ENCODE results near the gene MEF2D.

MEF2D gene

DNA sequence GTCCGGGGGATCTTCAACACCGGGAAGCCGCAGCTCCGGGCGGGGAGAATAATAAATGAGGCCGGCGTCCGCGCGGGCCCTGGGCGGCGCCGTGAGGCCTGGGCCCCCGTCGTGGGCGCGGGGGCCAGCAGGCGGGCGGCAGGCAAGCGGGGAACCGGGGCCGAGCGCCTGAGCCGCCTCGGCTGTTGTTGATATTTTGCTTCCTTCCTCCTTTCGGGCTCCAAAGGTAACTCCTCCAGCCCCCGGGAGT, at the start of gene MEF2D:
Gene MEF2D (minus strand): TSS at position 233 of the 250 bp plus-strand sequence. CDS start 17,483 bp downstream, outside the sequence.
- no peak for DNase-seq

DNA sequence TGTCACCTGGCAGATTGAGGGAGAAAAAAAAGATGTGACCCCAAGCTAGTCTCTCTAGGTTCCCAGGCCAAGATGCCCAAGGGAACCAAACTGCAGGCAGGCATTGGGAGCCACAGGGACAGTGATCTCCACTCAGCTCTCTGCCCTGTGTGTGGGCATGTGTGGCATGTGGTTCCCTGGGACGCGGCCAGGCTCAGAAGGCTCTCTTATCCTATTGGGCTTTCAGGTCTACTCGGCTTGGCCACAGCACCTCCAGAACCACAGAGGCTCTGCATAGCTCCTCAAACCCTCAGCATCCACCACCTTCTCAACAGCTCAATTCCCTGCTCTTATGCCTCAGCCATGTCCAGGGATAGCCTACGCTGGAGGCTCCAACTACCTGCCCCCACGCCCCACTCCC, 49.8 kb upstream of the MEF2D start:
- DNase-seq: no peak

DNA sequence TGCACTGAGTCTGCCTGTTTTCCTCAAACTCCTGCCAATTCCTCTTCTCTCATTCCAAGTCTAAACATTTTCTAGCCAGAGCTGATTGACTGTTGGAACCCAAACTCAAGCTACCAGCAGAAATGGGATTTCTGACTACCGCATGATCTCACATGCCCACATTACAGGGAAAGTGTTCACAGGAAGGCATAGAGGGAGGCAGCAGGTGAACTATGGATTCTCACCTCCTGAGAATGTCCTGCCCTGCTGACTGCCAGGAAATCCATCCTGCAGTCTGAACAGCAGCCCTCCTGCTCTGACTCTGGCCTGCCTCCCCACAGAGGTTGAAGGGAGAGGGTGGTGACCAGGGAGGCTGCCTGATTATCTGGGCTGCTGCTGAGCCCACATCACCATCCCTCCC, 49.3 kb upstream of the MEF2D start:
- no peak for DNase-seq

DNA sequence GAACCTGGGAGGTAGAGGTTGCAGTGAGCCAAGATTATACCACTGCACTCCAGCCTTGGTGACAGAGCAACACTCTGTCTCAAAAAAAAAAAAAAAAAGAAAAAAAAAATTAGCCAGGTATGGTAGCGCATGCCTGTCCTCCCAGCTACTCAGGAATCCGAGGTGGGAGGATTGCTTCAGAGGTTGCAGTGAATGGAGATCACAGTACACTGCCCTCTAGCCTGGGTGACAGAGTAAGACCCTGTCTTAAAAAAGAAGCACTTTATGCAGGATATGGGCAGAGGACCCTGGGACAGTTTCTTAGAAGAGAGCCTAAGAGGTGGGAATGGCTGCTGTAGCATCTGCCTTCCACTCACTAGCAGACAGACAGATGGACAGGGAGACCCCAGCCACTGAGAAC, 48.8 kb upstream of the MEF2D start:
- DNase-seq: no peak

DNA sequence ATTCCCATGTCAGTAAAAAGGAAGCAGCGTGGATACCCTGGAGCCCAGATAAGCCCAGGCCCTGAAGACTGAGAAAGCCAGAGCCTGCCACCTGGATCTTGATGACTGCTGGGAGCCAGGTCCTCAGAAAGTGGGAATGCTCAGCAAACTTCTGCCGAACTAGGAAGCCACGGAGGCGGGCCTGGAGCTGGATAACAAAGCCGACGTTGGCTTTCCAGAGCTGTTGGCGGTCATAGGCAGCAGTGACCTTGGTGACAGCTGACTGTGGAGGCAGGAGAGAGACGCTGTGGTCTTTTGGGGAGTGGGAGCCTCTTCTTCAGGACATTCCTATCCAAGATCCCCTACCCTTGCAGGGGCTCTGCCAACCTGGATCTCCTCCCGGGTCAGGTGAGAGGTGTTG, 47.4 kb upstream of the MEF2D start:
- no peak for DNase-seq

DNA sequence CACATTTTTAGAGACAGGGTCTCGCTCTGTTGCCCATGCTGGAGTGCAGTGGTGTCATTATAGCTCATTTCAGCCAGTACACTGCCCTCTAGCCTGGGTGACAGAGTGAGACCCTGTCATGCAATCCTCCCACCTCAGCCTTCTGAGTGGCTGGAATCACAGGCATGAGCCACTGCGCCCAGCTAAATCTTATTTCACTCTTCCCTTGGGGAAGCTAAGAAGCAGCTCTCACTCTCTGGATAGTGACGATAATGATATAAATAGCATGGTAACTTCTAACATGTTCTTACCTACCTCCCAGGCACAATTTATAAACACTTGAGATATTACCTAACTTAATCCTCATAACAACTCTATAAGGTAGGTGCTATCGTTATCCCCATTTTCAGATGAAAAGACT, 46.9 kb upstream of the MEF2D start:
- no peak for DNase-seq

DNA sequence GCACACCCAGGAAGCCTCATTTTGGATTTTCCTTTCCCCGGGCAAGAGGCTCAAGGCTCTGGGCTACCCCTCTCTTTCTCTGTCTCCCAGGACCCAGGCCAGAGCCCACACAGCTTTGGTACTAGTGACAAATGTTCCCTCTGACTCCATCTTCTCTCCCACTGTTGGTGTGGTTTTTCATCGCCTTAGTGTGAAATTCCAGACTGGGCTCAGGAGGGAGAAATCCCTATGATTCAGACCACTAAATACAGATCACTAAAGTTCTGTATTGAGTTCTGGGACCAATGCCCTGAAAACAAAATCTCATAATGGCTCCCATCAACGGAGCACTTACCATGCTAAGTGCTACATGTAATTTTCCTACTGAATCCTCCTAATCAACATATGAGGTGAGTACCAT, 45.7 kb upstream of the MEF2D start:
- DNase-seq: no peak

DNA sequence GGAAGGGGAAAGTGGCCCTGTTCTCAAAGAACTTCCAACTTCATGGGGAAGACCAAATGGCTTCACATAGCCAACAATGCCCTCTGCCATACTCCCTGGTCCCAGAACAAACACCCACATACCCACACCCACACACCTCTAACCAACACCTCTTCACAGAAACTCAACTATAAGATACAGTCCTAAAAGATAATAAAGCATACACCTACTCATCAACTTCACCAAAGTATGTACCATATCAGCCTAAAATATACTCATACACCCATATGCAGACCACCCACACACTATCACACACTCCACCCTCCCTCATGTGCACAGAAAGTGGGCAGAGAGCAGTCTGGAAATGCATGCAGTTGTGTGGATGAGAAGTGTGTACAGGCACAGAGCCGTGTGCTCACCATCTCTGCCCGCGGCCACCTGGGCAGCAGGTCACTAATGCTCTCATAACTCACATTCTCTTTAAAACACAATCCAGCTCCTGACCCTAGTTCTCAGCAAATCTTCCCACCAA, 44.1 kb upstream of the MEF2D start:
- no peak for DNase-seq

DNA sequence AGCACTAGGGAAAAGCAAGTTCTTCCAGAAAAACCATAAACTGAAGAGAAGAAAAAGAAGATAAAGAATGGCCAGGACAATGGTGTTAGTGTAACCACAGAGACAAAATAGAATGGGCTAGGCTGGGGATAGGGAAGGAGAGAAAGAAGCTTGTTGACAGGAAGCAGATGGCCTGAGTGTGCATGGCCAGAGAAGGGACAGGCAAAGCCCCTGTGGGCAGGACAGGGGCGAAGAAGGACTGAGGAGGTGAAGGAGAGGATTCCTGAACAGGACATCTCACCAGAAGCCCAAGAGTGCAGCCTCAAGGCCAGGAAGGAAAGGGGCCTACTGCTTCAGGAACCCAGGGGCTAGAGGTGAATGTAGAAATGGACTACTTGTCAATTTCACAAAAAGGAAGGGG, 42.5 kb upstream of the MEF2D start:
- DNase-seq: no peak

DNA sequence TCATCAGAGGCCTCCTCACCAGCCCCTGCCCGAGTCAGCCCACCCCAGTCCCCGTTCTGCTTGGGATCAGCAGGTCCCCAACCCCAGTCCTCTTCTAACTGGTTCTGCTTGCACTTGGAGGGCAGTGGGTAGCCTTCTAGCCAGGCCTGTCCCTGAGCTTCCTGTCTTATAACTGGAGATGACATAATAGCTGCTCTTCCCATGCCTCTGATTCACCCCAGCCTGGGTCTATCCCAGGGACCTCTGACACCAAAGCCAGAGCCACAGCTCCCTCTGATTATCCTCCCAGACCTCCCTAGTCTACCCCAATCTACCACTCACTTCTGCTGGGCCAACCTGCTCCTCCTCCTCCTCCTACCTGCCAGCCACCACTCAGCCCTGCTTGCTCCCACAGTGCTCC, 40.4 kb upstream of the MEF2D start:
- DNase-seq: peak; percentile 78

DNA sequence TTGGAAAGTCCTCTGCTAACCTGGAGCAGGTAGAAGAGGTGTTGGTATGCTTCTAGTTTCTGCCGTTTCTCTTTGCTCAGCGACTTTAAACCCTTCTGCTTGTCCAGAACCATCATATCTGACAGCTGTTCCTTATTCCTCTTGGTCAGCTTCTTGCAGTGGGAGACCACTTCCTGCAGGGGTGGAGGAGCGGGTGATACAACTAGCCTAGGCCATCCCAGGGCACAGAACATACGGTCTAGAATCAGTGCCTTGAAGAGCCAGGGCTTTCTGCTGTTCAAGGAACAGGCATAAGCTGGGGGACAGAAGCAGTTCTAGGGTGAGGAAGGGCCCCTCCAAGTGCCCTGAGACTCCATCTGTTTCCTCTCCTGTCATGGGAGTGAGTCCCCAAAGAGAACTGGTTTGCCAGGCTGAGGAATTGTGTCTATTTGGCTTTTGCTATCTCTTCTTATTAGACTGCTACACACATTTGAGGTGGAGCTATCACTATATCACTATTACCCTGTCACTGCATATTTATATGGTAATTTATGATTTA, 39.3 kb upstream of the MEF2D start:
- DNase-seq: peak; percentile 56

DNA sequence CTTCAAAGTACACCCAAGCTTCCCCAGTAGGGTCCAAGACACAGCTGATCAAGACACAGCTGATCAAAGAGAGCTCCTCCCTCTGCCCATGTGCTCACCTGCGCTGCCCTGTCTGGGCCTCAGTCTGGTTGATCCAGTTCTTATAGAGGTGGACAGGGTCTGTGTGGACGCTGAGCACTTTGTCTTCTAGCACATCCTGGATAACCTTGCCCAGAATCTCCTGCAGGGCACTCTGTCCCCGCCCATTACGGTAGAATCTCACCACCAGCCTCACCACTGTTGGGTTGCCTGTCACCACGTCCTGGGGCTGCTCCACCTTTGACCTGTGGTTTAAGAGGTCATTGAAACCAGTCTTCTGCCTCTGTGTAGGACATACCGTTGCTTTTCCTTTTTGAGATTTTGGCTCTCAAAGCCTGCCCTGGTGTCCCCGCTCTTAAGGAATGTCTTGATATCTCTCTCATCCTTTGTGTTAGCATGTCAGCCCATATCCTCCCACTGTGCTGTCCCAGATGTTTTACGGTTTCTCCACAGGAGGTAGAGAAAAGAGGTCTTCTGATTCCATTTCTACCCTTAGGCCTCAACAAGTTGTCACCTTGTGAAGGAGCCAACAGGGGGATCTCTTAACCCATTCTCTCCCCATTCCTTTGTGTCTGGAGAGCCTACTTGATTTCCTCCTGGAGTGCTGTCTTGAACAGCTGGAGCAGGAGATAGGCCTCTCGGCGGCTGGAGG, 38.3 kb upstream of the MEF2D start:
- DNase-seq: no peak

DNA sequence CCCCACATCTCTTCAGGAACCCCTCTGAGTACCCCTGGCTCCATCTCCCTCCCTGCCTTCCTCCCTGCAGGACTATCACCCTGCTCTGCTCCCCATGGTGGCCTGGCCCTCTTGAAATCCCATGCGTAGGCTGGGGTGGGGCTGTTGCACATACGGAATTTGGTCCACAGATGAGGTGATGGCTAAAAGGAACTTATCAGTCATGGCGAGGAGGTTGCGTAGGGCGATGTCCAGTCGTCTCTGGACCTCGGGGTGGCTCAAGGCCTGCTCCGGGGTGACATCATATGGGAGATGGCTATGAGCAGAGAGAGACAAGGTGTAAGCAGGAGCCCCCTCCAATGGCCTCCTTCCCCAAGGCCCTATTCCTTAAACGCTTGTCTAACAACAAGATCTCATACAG, 36.5 kb upstream of the MEF2D start:
- no peak for DNase-seq

DNA sequence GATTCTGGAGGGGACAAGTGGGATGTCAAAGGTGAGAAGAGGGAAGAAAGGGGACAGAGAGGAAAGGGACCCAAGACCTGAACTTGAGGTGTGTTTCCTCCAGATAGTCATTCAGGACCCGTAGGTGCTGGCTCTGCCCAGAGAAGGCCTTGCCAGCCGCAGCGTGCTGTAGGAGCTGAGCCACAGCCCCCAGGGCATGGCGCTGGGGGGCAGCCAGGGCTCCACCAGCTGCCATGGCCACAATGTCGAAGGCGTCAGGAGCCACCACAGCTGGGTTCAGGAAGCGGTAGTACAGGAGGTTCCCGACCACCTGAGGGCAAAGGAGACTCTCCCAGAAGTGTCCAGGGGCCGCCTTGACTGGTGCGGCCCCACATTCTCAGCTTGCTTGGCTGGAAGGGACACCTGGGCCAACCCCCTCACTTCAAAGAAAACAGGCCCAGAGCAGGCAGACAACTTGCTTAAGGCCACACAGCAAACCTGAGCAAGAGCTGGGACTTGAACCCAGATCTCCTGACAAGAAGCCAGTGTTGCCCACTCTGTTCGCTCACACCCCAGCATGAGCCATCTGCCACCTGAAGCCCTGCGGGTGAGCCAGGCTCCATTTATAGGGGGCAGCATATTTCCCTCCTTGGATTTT, 34.0 kb upstream of the MEF2D start:
- no peak for DNase-seq

DNA sequence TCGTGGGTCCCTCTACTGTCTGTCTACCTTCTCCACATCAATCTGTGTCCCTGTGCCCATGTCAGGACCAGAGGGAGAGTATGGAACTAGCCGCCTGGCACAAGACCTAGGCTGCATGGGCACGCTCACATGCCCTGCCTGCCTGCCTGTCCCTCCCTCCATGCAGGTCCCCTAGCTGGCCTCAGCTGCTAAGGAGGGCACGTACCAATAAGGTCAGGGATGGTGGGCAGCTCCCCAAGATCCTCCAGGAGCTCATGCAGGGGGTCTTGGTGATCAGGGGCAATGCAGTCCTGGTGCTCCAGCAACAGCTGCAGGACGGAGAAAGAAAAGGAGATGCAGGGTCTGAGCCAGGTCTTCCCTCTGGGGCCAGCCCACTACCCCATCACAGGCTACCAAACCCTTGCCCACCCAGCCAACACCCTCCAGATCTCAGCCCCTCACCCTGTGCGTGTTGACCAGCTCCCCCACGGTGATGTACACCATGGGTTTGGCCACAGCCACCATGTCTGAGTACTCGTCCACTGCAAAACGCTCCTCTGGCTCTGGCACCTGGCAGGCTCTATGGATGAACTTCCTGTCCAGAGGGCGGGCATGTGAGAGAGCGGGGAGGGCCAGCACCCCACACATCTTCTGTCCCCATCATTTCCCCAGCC, 33.1 kb upstream of the MEF2D start:
- DNase-seq: no peak

DNA sequence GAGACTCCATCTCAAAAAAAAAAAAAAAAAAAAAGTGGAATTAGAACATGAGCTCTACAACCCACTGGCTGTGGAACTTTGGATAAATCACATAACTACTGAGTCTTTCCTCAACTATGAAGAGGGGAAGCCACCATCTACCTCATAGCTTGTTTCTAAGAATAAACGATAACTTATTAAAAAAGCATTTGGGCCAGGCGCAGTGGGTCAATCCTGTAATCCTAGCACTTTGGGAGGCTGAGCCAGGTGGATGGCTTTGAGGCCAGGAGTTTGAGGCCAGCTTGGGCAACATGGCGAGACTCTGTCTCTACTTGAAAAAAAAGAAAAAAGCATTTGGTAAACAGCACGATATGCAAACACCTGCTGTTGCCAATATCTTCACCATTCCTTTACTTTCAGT, 31.8 kb upstream of the MEF2D start:
- no peak for DNase-seq

DNA sequence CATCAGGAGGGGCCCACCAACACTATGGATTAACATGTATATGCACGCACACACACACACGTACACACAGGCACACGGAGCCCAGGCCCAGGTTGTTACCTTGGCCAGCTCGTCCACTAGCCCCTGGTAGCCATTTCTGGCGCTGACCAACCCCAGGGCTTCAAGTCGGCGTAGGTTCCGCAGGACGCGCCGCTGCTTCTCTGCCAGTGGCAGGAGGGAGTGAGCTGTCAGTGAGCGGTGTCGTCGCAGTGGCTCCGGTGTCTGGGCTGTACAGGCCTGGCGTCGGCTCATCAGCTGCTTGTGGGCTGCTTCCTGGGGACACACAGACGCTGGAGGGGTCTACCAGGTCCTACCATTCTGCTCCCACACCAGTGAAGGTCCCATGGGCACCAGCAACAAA, 29.4 kb upstream of the MEF2D start:
- no peak for DNase-seq

DNA sequence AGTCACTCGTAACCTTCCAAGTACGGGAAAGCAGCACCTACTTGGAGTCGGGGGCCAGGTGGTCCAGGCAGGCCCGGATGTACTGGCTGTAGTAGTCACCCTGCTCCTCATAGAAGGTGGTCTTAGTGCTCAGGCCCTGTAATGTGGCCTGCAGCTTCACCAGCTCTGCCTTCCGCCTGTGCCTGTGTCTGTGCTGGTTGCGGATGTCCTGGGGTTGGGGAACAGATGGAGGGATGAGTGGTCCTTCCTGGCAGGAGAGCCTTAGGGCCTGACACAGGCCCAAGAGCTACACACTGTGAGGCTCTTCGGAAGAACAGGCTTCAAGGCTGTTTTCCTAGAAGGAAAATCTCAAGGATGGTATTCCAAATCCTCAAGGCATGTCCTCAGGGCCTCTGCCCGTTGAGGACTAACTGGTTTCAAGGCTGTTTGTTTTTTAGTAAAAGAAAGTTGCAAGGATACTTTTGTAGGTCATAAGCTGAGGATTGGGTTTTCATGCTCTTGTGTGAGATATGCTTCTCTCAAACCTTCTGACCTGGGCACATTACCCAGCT, 28.4 kb upstream of the MEF2D start:
- DNase-seq: no peak

DNA sequence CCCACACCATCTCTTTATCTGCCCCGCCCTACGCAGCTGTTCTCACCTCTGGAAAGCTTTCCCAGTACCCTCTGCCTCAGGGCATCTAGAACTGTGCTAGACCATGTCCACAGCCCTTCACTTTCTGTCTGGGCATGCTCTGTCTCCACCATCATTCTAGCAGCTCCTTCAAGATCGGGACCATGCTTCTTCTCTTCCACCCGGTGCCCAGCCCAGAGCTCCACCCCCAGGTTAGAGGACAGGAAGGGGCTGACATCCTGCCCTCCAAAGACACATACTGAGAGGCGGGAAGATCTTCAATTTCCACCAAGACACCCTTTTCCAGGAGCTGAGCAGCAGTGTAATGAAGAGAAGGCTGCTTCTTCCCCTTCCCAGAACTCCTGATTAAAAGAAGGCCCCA, 27.7 kb upstream of the MEF2D start:
- DNase-seq: no peak

DNA sequence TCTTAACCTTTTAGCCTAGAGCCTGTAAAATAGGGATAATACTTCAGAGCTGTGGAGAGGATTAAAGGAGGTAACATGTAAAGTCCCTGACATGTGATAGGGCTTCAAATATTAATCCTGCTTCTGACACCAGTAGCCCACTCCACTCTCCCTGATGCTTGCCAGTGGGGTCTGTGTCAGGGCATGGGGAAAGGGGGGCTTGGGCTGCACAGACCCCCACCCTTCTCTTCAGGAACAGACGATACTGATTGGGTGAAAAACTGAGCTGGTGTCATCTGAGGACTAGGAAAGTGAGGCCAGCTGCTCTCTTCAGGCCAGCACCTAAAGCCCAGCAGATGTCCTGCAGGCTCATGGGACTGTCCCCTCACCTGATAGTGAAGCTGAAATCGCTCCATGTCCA, 27.0 kb upstream of the MEF2D start:
- DNase-seq: no peak

DNA sequence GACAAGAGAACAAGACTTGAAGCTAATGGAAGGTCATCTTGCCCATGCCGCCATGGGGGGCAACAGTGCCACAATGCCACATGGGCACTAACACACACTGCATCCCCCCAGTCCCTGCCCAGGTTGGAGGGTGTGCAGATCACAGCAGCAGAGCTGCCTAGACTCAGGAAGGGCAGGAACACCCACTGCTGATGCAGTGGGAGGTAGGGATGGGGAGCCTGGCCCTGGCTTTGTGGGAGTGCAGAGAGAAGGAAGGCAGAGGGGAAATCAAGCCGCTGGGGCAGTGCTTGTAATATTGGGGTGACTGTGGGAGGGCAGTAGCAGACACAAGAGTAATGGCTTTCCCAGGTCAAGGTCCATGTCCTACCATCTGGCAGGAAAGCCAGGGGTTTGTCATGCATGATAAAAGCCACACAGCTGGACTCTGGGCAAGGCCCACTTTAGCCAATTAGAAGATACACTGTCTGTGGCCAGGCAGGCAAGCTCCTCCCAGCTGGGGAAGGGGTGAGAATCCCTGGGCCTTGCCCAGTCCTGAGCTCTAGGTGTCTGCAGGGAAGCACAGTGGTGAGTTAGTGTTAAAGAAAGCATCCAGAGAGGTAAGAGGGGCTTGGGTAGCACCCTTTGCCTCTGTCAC, 25.4 kb upstream of the MEF2D start:
- no peak for DNase-seq

DNA sequence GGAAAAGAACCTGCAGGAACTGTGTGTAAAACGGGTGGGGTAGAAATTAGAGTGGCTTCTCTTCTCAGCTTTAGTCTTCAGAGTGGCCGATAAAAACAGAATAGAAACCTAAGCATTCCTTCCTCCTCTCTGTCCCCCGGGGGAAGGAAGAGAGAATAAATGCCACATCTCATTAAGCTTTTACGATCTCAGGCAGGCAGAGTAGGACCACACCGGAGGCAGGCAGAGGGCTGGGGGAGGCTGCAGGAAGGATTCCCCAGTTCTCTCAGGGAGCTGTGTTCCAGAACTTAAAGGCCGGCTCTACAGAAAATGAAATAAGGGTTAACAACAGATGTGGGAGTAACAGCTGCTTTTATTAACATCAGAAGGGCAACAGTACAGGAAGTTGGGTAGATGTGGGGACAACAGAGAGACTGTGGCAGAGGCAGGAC, 24.5 kb upstream of the MEF2D start:
- DNase-seq: peak; percentile 66

DNA sequence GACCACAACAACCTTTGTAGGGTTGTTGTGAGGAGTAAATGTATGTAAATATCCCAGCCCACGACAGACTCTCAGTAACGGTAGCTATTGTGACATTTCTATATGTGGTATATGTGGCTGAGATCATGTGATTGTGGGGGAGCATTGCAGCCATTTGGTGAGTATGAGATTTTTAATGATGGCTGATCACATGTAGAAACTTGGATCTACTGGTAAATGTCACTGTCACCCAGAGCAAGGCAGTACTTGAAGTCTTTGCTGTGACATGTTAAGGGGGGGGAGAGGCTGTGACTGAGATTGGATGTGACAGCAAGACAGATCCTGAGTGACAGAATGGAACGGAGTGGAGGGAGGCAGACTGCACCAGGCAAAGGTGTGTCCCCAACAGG, 23.9 kb upstream of the MEF2D start:
- peak; percentile 85 for DNase-seq
